HFFc6 (cell line): ENCODE results near the gene CTSH. TPM values are rescaled to one million over a fixed set of nuclear protein-coding genes. Genes with fewer than 3 reads are reported as not detected.
A peak's percentile ranks its signal among the peaks of the same experiment; 100 is the strongest.

ENCODE experiments used
- DNase-seq: peaks from one replicate; pipeline ENCODE4 v3.0.0-alpha.2; 2018
- H3K27ac Mint-ChIP-seq: 2 replicates; pipeline ENCODE4 v1.8.0; 2020; ENCODE audit warnings: mild to moderate bottlenecking, mixed read lengths
- H3K27me3 Mint-ChIP-seq: 2 replicates; pipeline ENCODE4 v1.8.0; 2021; ENCODE audit warnings: mild to moderate bottlenecking, moderate library complexity, mixed read lengths; ENCODE audit not compliant: insufficient read depth
- H3K36me3 Mint-ChIP-seq: 2 replicates; pipeline ENCODE4 v1.8.0; 2021; ENCODE audit warnings: low read depth, mixed read lengths
- H3K4me1 Mint-ChIP-seq: 2 replicates; pipeline ENCODE4 v1.8.0; 2020; ENCODE audit warnings: low read depth, mixed read lengths
- H3K4me3 Mint-ChIP-seq: 2 replicates; pipeline ENCODE4 v1.8.0; 2020; ENCODE audit warnings: mild to moderate bottlenecking, moderate library complexity, mixed read lengths
- H3K9me3 Mint-ChIP-seq: 2 replicates; pipeline ENCODE4 v1.8.0; 2020; ENCODE audit warnings: mild to moderate bottlenecking, mixed read lengths
- CTCF ChIP-seq: fragments of 200-600 bp; sonication (generic); IDR thresholded peaks from 2 replicates; pipeline ENCODE4 v1.5.0; 2021; ENCODE audit warnings: antibody characterized with exemption, mild to moderate bottlenecking
- total RNA-seq, 6 experiments: library from RNA; stranded (reverse); fragmentation: NEBNext Ultra II Directional; extraction: Animal tissue kit (Norgen Biotek cat#: 25700); gene quantifications; 2 replicates in 1 of 6; 3 replicates in 5 of 6; pipeline ENCODE4 v1.2.3, GENCODE V29; 2021

The CTSH gene
- total RNA-seq, 6 experiments from 2014 or later, result 0.20 to 0.53 (median 0.38) TPM; not detected in 1

- TF ChIP-seq CTCF, result no peak
- Mint-ChIP-seq H3K36me3 (no peaks in the 10 kb centered on the region), H3K27me3 (peaks cover 5% of the 10 kb centered on the region; the same call in 1 of the 2 replicates), H3K27ac (peak overlapping the region; percentile 95), H3K4me3 (no peak overlapping the region), H3K9me3 (no peaks in the 10 kb centered on the region), H3K4me1 (peaks cover 47% of the 10 kb centered on the region)
- DNase-seq, result no peak
Measured at GRCh38 chr15:78987556-78988360, 42.9 kb upstream of the CTSH start.

DNA sequence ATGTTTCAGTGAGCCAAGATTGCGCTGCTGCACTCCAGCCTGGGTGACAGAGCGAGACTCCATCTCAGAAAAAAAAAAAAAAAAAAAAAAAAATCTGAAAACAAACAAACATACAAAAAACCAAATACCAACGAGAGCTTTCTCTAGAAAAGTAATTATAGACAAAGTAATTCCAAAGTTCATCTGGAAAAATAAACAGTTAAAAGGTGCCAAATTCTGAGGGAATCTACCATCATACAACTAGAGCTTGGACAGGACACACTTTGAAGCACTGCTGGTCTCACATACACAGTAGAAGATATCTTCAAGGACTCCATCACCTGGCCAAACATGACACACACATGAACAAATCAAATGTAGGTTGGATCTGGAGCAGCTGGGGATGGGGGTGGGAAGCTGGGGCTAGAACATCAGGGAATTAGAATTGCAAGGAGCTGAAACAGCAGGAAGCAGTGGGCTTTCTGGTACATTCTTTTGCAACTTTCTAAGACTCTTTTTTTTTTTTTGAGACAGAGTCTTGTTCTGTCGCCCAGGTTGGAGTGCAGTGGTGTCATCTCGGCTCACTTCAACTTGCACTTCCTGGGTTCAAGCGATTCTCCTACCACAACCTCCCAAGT is 41.1 kb upstream of the CTSH start:
- Mint-ChIP-seq H3K27me3 (peaks cover 6% of the 10 kb centered on the region; the same call in 1 of the 2 replicates), H3K36me3 (no peaks in the 10 kb centered on the region), H3K27ac (no peak overlapping the region), H3K4me3 (no peak overlapping the region), H3K4me1 (peaks cover 40% of the 10 kb centered on the region), H3K9me3 (no peaks in the 10 kb centered on the region)
- no peak for TF ChIP-seq CTCF
- DNase-seq, result no peak

- Mint-ChIP-seq H3K9me3 (no peaks in the 10 kb centered on the region), H3K27ac (no peak overlapping the region), H3K27me3 (peaks cover 9% of the 10 kb centered on the region), H3K36me3 (no peaks in the 10 kb centered on the region), H3K4me1 (peaks cover 24% of the 10 kb centered on the region), H3K4me3 (no peak overlapping the region)
- no peak for TF ChIP-seq CTCF
- DNase-seq, result no peak
Measured at GRCh38 chr15:78984041-78984440, 39.2 kb upstream of the CTSH start.

GRCh38 chr15:78983146-78983918 is 38.5 kb upstream of the CTSH start:
- Mint-ChIP-seq H3K27me3 (peaks cover 10% of the 10 kb centered on the region), H3K9me3 (no peaks in the 10 kb centered on the region), H3K4me3 (no peak overlapping the region), H3K27ac (no peak overlapping the region), H3K36me3 (no peaks in the 10 kb centered on the region), H3K4me1 (peaks cover 20% of the 10 kb centered on the region)
- no peak for DNase-seq
- no peak for TF ChIP-seq CTCF

- no peak for TF ChIP-seq CTCF
- no peaks in the 10 kb centered on the region for H3K9me3 Mint-ChIP-seq
- no peak overlapping the region for H3K4me3 Mint-ChIP-seq
- H3K36me3 Mint-ChIP-seq, result no peaks in the 10 kb centered on the region
- no peak overlapping the region for H3K27ac Mint-ChIP-seq
- no peak for DNase-seq
- peaks cover 14% of the 10 kb centered on the region for H3K4me1 Mint-ChIP-seq
- H3K27me3 Mint-ChIP-seq, result peaks cover 11% of the 10 kb centered on the region
Measured at GRCh38 chr15:78982736-78983135, 37.9 kb upstream of the CTSH start.
